Activated naive CD8-positive, alpha-beta T cell treated with anti-CD3 and anti-CD28 coated beads, Interleukin-2, amount 10 ng/mL, durations not matched to agents 7 days and 5 days (primary cell): ENCODE measurements around the gene SUCO. TPM values are rescaled to one million over a fixed set of nuclear protein-coding genes. Genes with fewer than 3 reads are reported as not detected.
"Not testable (repeated sequence)": the region's sequence is repeated elsewhere in the genome, so short reads cannot be mapped to it uniquely, and the experiment has no call there.

ENCODE experiments used
- ATAC-seq: fragments of 150-1000 bp; cut with Tn5 transposase; one replicate; pipeline ENCODE4 v1.10.0; 2021; ENCODE audit warnings: low read depth, moderate library complexity
- POLR2A ChIA-PET: fragments of 350-600 bp; sonication (Branson Sonifier 250); formaldehyde crosslinking; loops from one replicate; lab custom pipeline; 2021; ENCODE audit warnings: antibody characterized with exemption; lab: Charles Lee
- DNase-seq: peaks from one replicate; pipeline ENCODE4 v3.0.0; 2021
- H3K27ac Mint-ChIP-seq: one replicate; pipeline ENCODE4 v1.8.0; 2022; ENCODE audit warnings: mild to moderate bottlenecking, mixed read lengths
- H3K27me3 Mint-ChIP-seq: one replicate; pipeline ENCODE4 v1.8.0; 2022; ENCODE audit warnings: mild to moderate bottlenecking, moderate library complexity, mixed read lengths
- H3K36me3 Mint-ChIP-seq: one replicate; pipeline ENCODE4 v1.8.0; 2021; ENCODE audit warnings: mild to moderate bottlenecking, mixed read lengths
- H3K4me1 Mint-ChIP-seq: one replicate; pipeline ENCODE4 v1.8.0; 2021; ENCODE audit warnings: mixed read lengths
- H3K4me3 Mint-ChIP-seq: one replicate; pipeline ENCODE4 v1.8.0; 2022; ENCODE audit warnings: mild to moderate bottlenecking, moderate library complexity, mixed read lengths
- H3K9me3 Mint-ChIP-seq: one replicate; pipeline ENCODE4 v1.8.0; 2021; ENCODE audit warnings: mixed read lengths
- total RNA-seq, 2 experiments: library from RNA; stranded (reverse); gene quantifications; one replicate each; pipeline ENCODE4 v1.2.3, GENCODE V29; 2021

Gene SUCO
- 10 to 100 TPM; 42.5 to 44.5 TPM for total RNA-seq

- ATAC-seq = peak; percentile 89
- Mint-ChIP-seq H3K4me1 (peaks cover 31% of the 10 kb centered on the region), H3K27ac (peak within 1 kb of the TSS; percentile 99), H3K4me3 (peak within 1 kb of the TSS; percentile 97), H3K36me3 (peaks cover 5% of the 10 kb centered on the region), H3K27me3 (peaks cover 10% of the 10 kb centered on the region), H3K9me3 (no peaks in the 10 kb centered on the region)
- DNase-seq = peak; percentile 99
- POLR2A ChIA-PET = interaction anchor here (0.6 to 1.5 kb wide), 15 partner anchors 11 to 1335 kb away, joined by 3 to 6 read pairs (median 3); partner anchors contain the start of genes FASLG, GAS5, PIGC and TNFSF4
These were observed at the start of gene SUCO for GRCh38 chr1:172532700-172533512. TSS of gene SUCO (plus strand) at chr1:172533150. CDS start at chr1:172533436, 286 bp downstream.

- Mint-ChIP-seq H3K9me3 (no peaks in the 10 kb centered on the region), H3K36me3 (no peaks in the 10 kb centered on the region), H3K4me3 (no peak overlapping the region), H3K27ac (no peak overlapping the region), H3K4me1 (peaks cover 29% of the 10 kb centered on the region), H3K27me3 (peaks cover 20% of the 10 kb centered on the region)
- POLR2A ChIA-PET = no interaction called here
- no peak for DNase-seq
- ATAC-seq = no peak
These were observed 49.5 kb upstream of the SUCO start for GRCh38 chr1:172483448-172483847.

GRCh38 chr1:172484252-172484651 is 48.7 kb upstream of the SUCO start:
- H3K4me1 Mint-ChIP-seq = peaks cover 29% of the 10 kb centered on the region
- no peak overlapping the region for H3K4me3 Mint-ChIP-seq
- peaks cover 27% of the 10 kb centered on the region for H3K27me3 Mint-ChIP-seq
- no peak overlapping the region for H3K27ac Mint-ChIP-seq
- no peaks in the 10 kb centered on the region for H3K9me3 Mint-ChIP-seq
- POLR2A ChIA-PET = no interaction called here
- no peak for ATAC-seq
- DNase-seq = no peak
- H3K36me3 Mint-ChIP-seq = no peaks in the 10 kb centered on the region

GRCh38 chr1:172485626-172486025 is 47.3 kb upstream of the SUCO start:
- no peaks in the 10 kb centered on the region for H3K9me3 Mint-ChIP-seq
- H3K36me3 Mint-ChIP-seq = no peaks in the 10 kb centered on the region
- no peak for ATAC-seq
- no peak for DNase-seq
- H3K4me1 Mint-ChIP-seq = peaks cover 21% of the 10 kb centered on the region
- no peak overlapping the region for H3K27ac Mint-ChIP-seq
- POLR2A ChIA-PET = no interaction called here
- H3K27me3 Mint-ChIP-seq = peaks cover 30% of the 10 kb centered on the region
- no peak overlapping the region for H3K4me3 Mint-ChIP-seq

- H3K9me3 Mint-ChIP-seq = no peaks in the 10 kb centered on the region
- no peak for ATAC-seq
- POLR2A ChIA-PET = no interaction called here
- H3K4me1 Mint-ChIP-seq = peaks cover 18% of the 10 kb centered on the region
- no peak overlapping the region for H3K4me3 Mint-ChIP-seq
- no peak overlapping the region for H3K27ac Mint-ChIP-seq
- no peaks in the 10 kb centered on the region for H3K36me3 Mint-ChIP-seq
- peaks cover 27% of the 10 kb centered on the region for H3K27me3 Mint-ChIP-seq
- no peak for DNase-seq
These were observed 46.0 kb upstream of the SUCO start for GRCh38 chr1:172486805-172487454.

GRCh38 chr1:172487550-172487949 is 45.4 kb upstream of the SUCO start:
- Mint-ChIP-seq H3K36me3 (no peaks in the 10 kb centered on the region), H3K4me3 (peak overlapping the region; percentile 39), H3K9me3 (no peaks in the 10 kb centered on the region), H3K27me3 (peaks cover 32% of the 10 kb centered on the region), H3K27ac (no peak overlapping the region), H3K4me1 (peaks cover 18% of the 10 kb centered on the region)
- ATAC-seq (peak; percentile 45), DNase-seq (no peak)
- POLR2A ChIA-PET = no interaction called here

GRCh38 chr1:172488393-172488792 is 44.6 kb upstream of the SUCO start:
- H3K36me3 Mint-ChIP-seq = no peaks in the 10 kb centered on the region
- DNase-seq (no peak), ATAC-seq (no peak)
- H3K4me3 Mint-ChIP-seq = no peak overlapping the region
- H3K4me1 Mint-ChIP-seq = peaks cover 18% of the 10 kb centered on the region
- no peaks in the 10 kb centered on the region for H3K9me3 Mint-ChIP-seq
- POLR2A ChIA-PET = interaction anchor here (0.6 kb wide), 1 partner anchor 478 kb away, joined by 3 read pairs; no protein-coding TSS in a partner anchor
- peaks cover 32% of the 10 kb centered on the region for H3K27me3 Mint-ChIP-seq
- H3K27ac Mint-ChIP-seq = no peak overlapping the region

- Mint-ChIP-seq H3K27me3 (peaks cover 32% of the 10 kb centered on the region), H3K27ac (no peak overlapping the region), H3K36me3 (no peaks in the 10 kb centered on the region), H3K4me1 (peaks cover 11% of the 10 kb centered on the region), H3K4me3 (no peak overlapping the region), H3K9me3 (no peaks in the 10 kb centered on the region)
- DNase-seq = no peak
- ATAC-seq = no peak
- POLR2A ChIA-PET = no interaction called here
These were observed 43.1 kb upstream of the SUCO start for GRCh38 chr1:172489847-172490246.

- Mint-ChIP-seq H3K36me3 (no peaks in the 10 kb centered on the region), H3K4me3 (no peak overlapping the region), H3K4me1 (peaks cover 6% of the 10 kb centered on the region), H3K27me3 (peaks cover 26% of the 10 kb centered on the region), H3K27ac (no peak overlapping the region), H3K9me3 (no peaks in the 10 kb centered on the region)
- POLR2A ChIA-PET = no interaction called here
- DNase-seq (no peak), ATAC-seq (no peak)
These were observed 40.5 kb upstream of the SUCO start for GRCh38 chr1:172492421-172492820.

- ATAC-seq = no peak
- Mint-ChIP-seq H3K27ac (no peak overlapping the region), H3K9me3 (no peaks in the 10 kb centered on the region), H3K4me1 (no peaks in the 10 kb centered on the region), H3K4me3 (no peak overlapping the region), H3K27me3 (peaks cover 12% of the 10 kb centered on the region), H3K36me3 (no peaks in the 10 kb centered on the region)
- POLR2A ChIA-PET = no interaction called here
- no peak for DNase-seq
These were observed 38.8 kb upstream of the SUCO start for GRCh38 chr1:172494166-172494565.

- POLR2A ChIA-PET, H3K9me3 Mint-ChIP-seq: not testable (repeated sequence)
These were observed 36.8 kb upstream of the SUCO start for GRCh38 chr1:172496127-172496526.

GRCh38 chr1:172496678-172497077 is 36.3 kb upstream of the SUCO start:
- H3K27me3 Mint-ChIP-seq = peaks cover 10% of the 10 kb centered on the region
- no peaks in the 10 kb centered on the region for H3K9me3 Mint-ChIP-seq
- H3K4me1 Mint-ChIP-seq = no peaks in the 10 kb centered on the region
- H3K4me3 Mint-ChIP-seq = no peak overlapping the region
- no peak for DNase-seq
- POLR2A ChIA-PET = no interaction called here
- H3K36me3 Mint-ChIP-seq = no peaks in the 10 kb centered on the region
- H3K27ac Mint-ChIP-seq = no peak overlapping the region
- no peak for ATAC-seq

More at GRCh38 chr1:172496127-172496526, 36.8 kb upstream of the SUCO start:
- DNase-seq, ATAC-seq, H3K4me3 Mint-ChIP-seq, H3K36me3 Mint-ChIP-seq, H3K27ac Mint-ChIP-seq, H3K4me1 Mint-ChIP-seq: not testable (repeated sequence)
- H3K27me3 Mint-ChIP-seq = peaks cover 10% of the 10 kb centered on the region

GRCh38 chr1:172497230-172497629 is 35.7 kb upstream of the SUCO start:
- H3K27me3 Mint-ChIP-seq = peaks cover 5% of the 10 kb centered on the region
- POLR2A ChIA-PET = no interaction called here
- H3K4me3 Mint-ChIP-seq = no peak overlapping the region
- ATAC-seq (no peak), DNase-seq (no peak)
- no peaks in the 10 kb centered on the region for H3K36me3 Mint-ChIP-seq
- no peak overlapping the region for H3K27ac Mint-ChIP-seq
- H3K9me3 Mint-ChIP-seq = no peaks in the 10 kb centered on the region
- H3K4me1 Mint-ChIP-seq = no peaks in the 10 kb centered on the region

GRCh38 chr1:172498857-172499256 is 34.1 kb upstream of the SUCO start:
- POLR2A ChIA-PET = no interaction called here
- Mint-ChIP-seq H3K9me3 (no peaks in the 10 kb centered on the region), H3K27ac (no peak overlapping the region), H3K4me3 (no peak overlapping the region), H3K4me1 (no peaks in the 10 kb centered on the region), H3K27me3 (peaks cover 5% of the 10 kb centered on the region), H3K36me3 (no peaks in the 10 kb centered on the region)
- ATAC-seq = no peak
- no peak for DNase-seq
